Vagina (tissue), 2 donors: ENCODE data around the gene CCR9. TPM values are rescaled to one million over a fixed set of nuclear protein-coding genes. Genes with fewer than 3 reads are reported as not detected.

Experiments
- DNase-seq, 2 donors: peaks; one replicate each; pipeline ENCODE4 v3.0.0-alpha.2; 2017; ENCODE audit errors: extremely low spot score in 2 of 2
- H3K27ac ChIP-seq: fragments of 200-600 bp; sonication (generic); one replicate; pipeline ENCODE4 v1.5.1; 2019
- H3K27me3 ChIP-seq: fragments of 200-600 bp; sonication (generic); one replicate; pipeline ENCODE4 v1.5.1; 2019
- H3K36me3 ChIP-seq, 2 donors: fragments of 200-600 bp; sonication (generic); one replicate each; pipeline ENCODE4 v1.5.1; 2017 to 2019
- H3K4me1 ChIP-seq: fragments of 200-600 bp; sonication (generic); one replicate; pipeline ENCODE4 v1.5.1; 2019
- H3K4me3 ChIP-seq, 2 donors: fragments of 200-600 bp; sonication (generic); 1 replicate in 1 of 2; 2 replicates in 1 of 2; pipeline ENCODE4 v1.5.1; 2016 to 2019
- H3K9me3 ChIP-seq: fragments of 200-600 bp; sonication (generic); one replicate; pipeline ENCODE4 v1.5.1; 2019
- POLR2A ChIP-seq, 2 donors: fragments of 450-650 bp; IDR thresholded peaks; one replicate each; pipeline ENCODE4 v1.6.1; 2017; ENCODE audit warnings: antibody characterized with exemption in 2 of 2, mild to moderate bottlenecking in 2 of 2, moderate library complexity in 2 of 2
- POLR2AphosphoS5 ChIP-seq, 2 donors: sonication (generic); formaldehyde crosslinking; IDR thresholded peaks; one replicate each; pipeline ENCODE4 v1.9.0; 2017; ENCODE audit warnings: antibody characterized with exemption in 2 of 2, mild to moderate bottlenecking in 2 of 2, low read depth in 1 of 2; ENCODE audit not compliant: insufficient read depth in 1 of 2
- intact Hi-C: fragments of 100-400 bp; cut with DNase I; formaldehyde crosslinking; loops from one replicate; pipeline ENCODE4 v1.15.1; 2023
- total RNA-seq: library from RNA; depleted of rRNA; stranded (reverse); fragments of >200 nt; gene quantifications from one replicate; pipeline ENCODE4 v1.2.3, GENCODE V29; 2016
- TF ChIP-seq, protein P1 (sequence below), 3 experiments: fragments of 450-650 bp in 2 of 3; fragments of 200-600 bp in 1 of 3; sonication (generic) in 1 of 3; IDR thresholded peaks; one replicate each; pipeline ENCODE4 v1.5.1; 2017 to 2019; ENCODE audit warnings: antibody characterized with exemption in 3 of 3, mild to moderate bottlenecking in 2 of 3, moderate library complexity in 2 of 3

CCR9 gene
- total RNA-seq, 1 donor from 2014 or later, result not detected

DNA sequence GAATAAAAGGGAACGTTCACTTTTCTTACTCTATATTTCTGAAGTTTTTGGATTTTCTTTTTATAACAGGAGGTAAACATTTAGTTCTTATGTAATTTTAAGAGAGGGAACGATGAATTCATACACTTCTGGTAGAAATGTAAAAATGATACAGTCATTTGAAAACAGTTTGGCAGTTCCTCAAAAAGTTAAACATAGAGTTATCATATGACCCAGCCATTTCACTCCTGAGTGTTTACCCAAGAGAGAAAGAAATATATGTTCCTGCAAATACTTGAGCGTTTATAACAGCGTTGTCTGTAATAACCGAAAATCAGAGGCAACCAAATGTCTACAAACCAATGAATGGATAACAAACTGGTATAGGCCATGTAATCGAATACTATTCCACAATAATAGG is 20.8 kb upstream of the CCR9 start:
- no peaks in the 10 kb centered on the region for H3K4me1 ChIP-seq
- no peaks in the 10 kb centered on the region for H3K27me3 ChIP-seq
- H3K9me3 ChIP-seq, result no peaks in the 10 kb centered on the region
- intact Hi-C loops, result no loop called here
- no peak overlapping the region for H3K27ac ChIP-seq
- H3K4me3 ChIP-seq, result no peak overlapping the region
- no peak for DNase-seq
- TF ChIP-seq POLR2A (IDR thresholded peaks at IDR 0.05), result no peak
- TF ChIP-seq, protein P1, sequence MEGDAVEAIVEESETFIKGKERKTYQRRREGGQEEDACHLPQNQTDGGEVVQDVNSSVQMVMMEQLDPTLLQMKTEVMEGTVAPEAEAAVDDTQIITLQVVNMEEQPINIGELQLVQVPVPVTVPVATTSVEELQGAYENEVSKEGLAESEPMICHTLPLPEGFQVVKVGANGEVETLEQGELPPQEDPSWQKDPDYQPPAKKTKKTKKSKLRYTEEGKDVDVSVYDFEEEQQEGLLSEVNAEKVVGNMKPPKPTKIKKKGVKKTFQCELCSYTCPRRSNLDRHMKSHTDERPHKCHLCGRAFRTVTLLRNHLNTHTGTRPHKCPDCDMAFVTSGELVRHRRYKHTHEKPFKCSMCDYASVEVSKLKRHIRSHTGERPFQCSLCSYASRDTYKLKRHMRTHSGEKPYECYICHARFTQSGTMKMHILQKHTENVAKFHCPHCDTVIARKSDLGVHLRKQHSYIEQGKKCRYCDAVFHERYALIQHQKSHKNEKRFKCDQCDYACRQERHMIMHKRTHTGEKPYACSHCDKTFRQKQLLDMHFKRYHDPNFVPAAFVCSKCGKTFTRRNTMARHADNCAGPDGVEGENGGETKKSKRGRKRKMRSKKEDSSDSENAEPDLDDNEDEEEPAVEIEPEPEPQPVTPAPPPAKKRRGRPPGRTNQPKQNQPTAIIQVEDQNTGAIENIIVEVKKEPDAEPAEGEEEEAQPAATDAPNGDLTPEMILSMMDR (IDR thresholded peaks at IDR 0.05), result no peak
- no peak for TF ChIP-seq POLR2AphosphoS5 (IDR thresholded peaks at IDR 0.05; ENCODE audit: insufficient read depth in 1 of 2, low read depth in 1 of 2)
- no peaks in the 10 kb centered on the region for H3K36me3 ChIP-seq

DNA sequence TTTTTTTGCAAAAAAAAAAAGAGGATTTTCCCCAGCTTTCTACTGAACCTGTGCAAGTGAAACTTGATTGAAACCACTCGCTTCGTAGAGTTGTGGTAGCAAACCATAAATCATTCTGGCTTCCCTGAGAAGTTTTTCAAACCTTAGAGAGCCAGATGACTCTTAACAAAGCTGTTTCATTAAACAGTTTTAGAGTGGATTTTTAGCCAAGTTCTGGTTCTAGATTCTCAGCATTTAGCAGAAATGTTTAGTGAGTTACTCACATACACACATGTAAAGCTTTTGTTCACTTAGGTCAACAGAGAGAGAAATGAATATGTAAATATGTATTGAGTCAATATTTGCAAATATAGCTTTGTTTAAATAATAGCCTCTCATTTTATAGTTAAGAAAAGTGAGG is 18.1 kb upstream of the CCR9 start:
- intact Hi-C loops, result no loop called here
- Histone ChIP-seq H3K27ac (no peak overlapping the region), H3K4me3 (no peak overlapping the region), H3K9me3 (no peaks in the 10 kb centered on the region), H3K36me3 (no peaks in the 10 kb centered on the region), H3K27me3 (no peaks in the 10 kb centered on the region), H3K4me1 (no peaks in the 10 kb centered on the region)
- DNase-seq, result no peak
- TF ChIP-seq POLR2A (IDR thresholded peaks at IDR 0.05), result no peak
- no peak for TF ChIP-seq POLR2AphosphoS5 (IDR thresholded peaks at IDR 0.05; ENCODE audit: insufficient read depth in 1 of 2, low read depth in 1 of 2)
- TF ChIP-seq, protein P1 (IDR thresholded peaks at IDR 0.05), result no peak

DNA sequence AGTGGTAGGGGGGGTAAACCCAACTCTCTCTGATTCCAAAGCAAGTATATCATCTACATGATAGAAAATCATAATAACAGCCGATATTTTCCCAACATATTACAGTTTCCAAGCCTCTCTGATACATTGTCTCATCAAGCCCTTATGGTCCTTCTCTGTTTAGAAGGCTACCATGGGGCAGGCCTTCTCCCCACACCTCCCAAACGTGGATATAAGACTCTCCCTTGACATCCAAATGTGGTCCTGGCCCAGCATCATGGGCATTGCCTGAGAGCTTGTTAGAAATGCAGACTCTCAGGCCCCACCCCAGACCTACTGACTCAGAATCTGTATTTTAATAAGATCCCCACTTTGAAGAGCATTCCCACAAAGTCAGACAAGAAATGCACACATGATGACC is 17.7 kb upstream of the CCR9 start:
- TF ChIP-seq POLR2A (IDR thresholded peaks at IDR 0.05) (no peak), POLR2AphosphoS5 (IDR thresholded peaks at IDR 0.05; ENCODE audit: insufficient read depth in 1 of 2, low read depth in 1 of 2) (no peak)
- TF ChIP-seq, protein P1 (IDR thresholded peaks at IDR 0.05), result no peak
- H3K9me3 ChIP-seq, result no peaks in the 10 kb centered on the region
- intact Hi-C loops, result no loop called here
- H3K27me3 ChIP-seq, result no peaks in the 10 kb centered on the region
- H3K36me3 ChIP-seq, result no peaks in the 10 kb centered on the region
- no peak overlapping the region for H3K4me3 ChIP-seq
- no peaks in the 10 kb centered on the region for H3K4me1 ChIP-seq
- no peak for DNase-seq
- H3K27ac ChIP-seq, result no peak overlapping the region

DNA sequence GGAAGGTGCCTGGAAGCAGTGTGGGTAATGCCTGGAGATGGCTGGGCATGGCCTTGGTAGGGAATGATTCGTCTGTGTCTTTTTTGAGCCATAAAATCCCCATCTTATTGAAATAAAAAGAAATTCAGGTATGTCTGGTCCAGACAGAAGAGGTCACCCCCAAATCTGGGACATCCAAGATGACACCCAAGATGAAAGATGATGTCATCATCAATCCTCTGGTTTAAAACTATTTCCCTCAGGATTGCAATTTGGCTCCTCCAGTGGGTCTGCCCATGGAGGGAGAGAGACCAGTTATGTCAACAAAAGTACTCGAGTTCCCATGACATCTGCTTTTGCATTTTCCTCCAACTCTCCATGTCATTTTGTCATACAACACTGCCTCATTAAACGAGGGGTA is 16.7 kb upstream of the CCR9 start:
- Histone ChIP-seq H3K27me3 (no peaks in the 10 kb centered on the region), H3K36me3 (no peaks in the 10 kb centered on the region), H3K9me3 (no peaks in the 10 kb centered on the region), H3K4me1 (no peaks in the 10 kb centered on the region), H3K4me3 (no peak overlapping the region), H3K27ac (no peak overlapping the region)
- TF ChIP-seq, protein P1 (IDR thresholded peaks at IDR 0.05), result no peak
- TF ChIP-seq POLR2AphosphoS5 (IDR thresholded peaks at IDR 0.05; ENCODE audit: insufficient read depth in 1 of 2, low read depth in 1 of 2), result no peak
- TF ChIP-seq POLR2A (IDR thresholded peaks at IDR 0.05), result no peak
- DNase-seq, result no peak
- intact Hi-C loops, result no loop called here

DNA sequence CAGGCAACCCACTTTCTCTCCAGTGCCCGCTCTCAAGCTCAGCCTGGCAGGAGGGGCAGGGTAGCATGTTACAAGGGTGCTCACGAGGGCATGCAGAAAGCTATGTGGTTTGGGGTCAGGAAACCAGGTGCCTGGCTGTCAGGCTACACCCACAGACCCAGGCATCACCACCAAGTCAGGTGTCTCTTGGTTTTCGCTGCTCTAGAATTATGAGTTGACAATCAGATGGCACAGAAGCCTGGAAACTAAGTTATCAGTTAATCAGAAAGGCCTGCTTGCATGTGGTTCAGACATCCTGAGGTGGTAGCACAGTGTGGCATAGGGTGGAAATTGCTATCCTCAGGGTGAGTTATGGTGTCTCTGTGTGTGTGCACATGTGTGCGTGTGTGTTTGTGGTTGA is 16.2 kb upstream of the CCR9 start:
- Histone ChIP-seq H3K36me3 (no peaks in the 10 kb centered on the region), H3K4me3 (no peak overlapping the region), H3K4me1 (no peaks in the 10 kb centered on the region), H3K27me3 (no peaks in the 10 kb centered on the region), H3K27ac (no peak overlapping the region), H3K9me3 (no peaks in the 10 kb centered on the region)
- intact Hi-C loops, result no loop called here
- TF ChIP-seq POLR2A (IDR thresholded peaks at IDR 0.05) (no peak), POLR2AphosphoS5 (IDR thresholded peaks at IDR 0.05; ENCODE audit: insufficient read depth in 1 of 2, low read depth in 1 of 2) (no peak)
- TF ChIP-seq, protein P1 (IDR thresholded peaks at IDR 0.05), result no peak
- DNase-seq, result no peak
